Frontal cortex (tissue), 4 donors: ENCODE data around the gene CFHR3. TPM values are rescaled to one million over a fixed set of nuclear protein-coding genes. Genes with fewer than 3 reads are reported as not detected.
A peak's percentile ranks its signal among the peaks of the same experiment; 100 is the strongest.
"Not testable (repeated sequence)": the region's sequence is repeated elsewhere in the genome, so short reads cannot be mapped to it uniquely, and the experiment has no call there.

Experiments
- DNase-seq, 2 donors: peaks; one replicate each; pipeline ENCODE4 v3.0.0; 2012; ENCODE audit warnings: low spot score in 2 of 2
- FAIRE-seq: peaks from 2 replicates; lab custom pipeline; 2012; peaks lifted over from hg19 to GRCh38; lab: Jason Lieb, UNC
- total RNA-seq: library from RNA; depleted of rRNA; stranded (reverse); fragments of >200 nt; gene quantifications from one replicate; pipeline ENCODE4 v1.2.3, GENCODE V29; 2014
- donor health status: control.
- donor health status: control.
- donor health status: control.

CFHR3 gene
- not detected for total RNA-seq

- no peak for DNase-seq
- FAIRE-seq: no peak
These were observed at the start of gene CFHR3 for GRCh38 chr1:196774603-196775002. Gene CFHR3 (plus strand): TSS chr1:196774840. CDS start chr1:196774887, 47 bp downstream.

GRCh38 chr1:196732526-196732925, 42.1 kb upstream of the CFHR3 start:
- DNase-seq (no peak), FAIRE-seq (no peak)

GRCh38 chr1:196733091-196733970, 41.3 kb upstream of the CFHR3 start:
- no peak for DNase-seq

GRCh38 chr1:196734006-196734405, 40.6 kb upstream of the CFHR3 start:
- FAIRE-seq (no peak), DNase-seq (no peak)

More at GRCh38 chr1:196733091-196733970, 41.3 kb upstream of the CFHR3 start:
- FAIRE-seq: no peak

- DNase-seq: no peak
- FAIRE-seq: no peak
These were observed 40.2 kb upstream of the CFHR3 start for GRCh38 chr1:196734460-196734859.

- FAIRE-seq (no peak), DNase-seq (no peak)
These were observed 35.9 kb upstream of the CFHR3 start for GRCh38 chr1:196738730-196739129.

GRCh38 chr1:196743244-196743643, 31.4 kb upstream of the CFHR3 start:
- DNase-seq: not testable (repeated sequence)
- FAIRE-seq: peak; percentile 96

- DNase-seq, FAIRE-seq: not testable (repeated sequence)
These were observed 9.5 kb upstream of the CFHR3 start for GRCh38 chr1:196765019-196765740.

- FAIRE-seq, DNase-seq: not testable (repeated sequence)
These were observed 4.8 kb upstream of the CFHR3 start for GRCh38 chr1:196769823-196770222.

GRCh38 chr1:196773713-196774112, 927 bp upstream of the CFHR3 start:
- no peak for FAIRE-seq
- DNase-seq: no peak

GRCh38 chr1:196774175-196774574, 465 bp upstream of the CFHR3 start:
- DNase-seq (no peak), FAIRE-seq (no peak)

GRCh38 chr1:196777603-196778002, 3.0 kb downstream of the CFHR3 start:
- DNase-seq (no peak), FAIRE-seq (no peak)

GRCh38 chr1:196779093-196779492, 4.5 kb downstream of the CFHR3 start:
- DNase-seq (no peak), FAIRE-seq (no peak)

GRCh38 chr1:196791252-196791651, 16.6 kb downstream of the CFHR3 start:
- not testable (repeated sequence) for FAIRE-seq, DNase-seq

- not testable (repeated sequence) for FAIRE-seq, DNase-seq
These were observed 19.5 kb downstream of the CFHR3 start for GRCh38 chr1:196794103-196794502.

GRCh38 chr1:196797891-196798290, 23.3 kb downstream of the CFHR3 start:
- no peak for FAIRE-seq
- DNase-seq: no peak

- not testable (repeated sequence) for FAIRE-seq, DNase-seq
These were observed 27.3 kb downstream of the CFHR3 start for GRCh38 chr1:196801920-196802319.

- DNase-seq (no peak), FAIRE-seq (no peak)
These were observed 34.0 kb downstream of the CFHR3 start for GRCh38 chr1:196808529-196809235.

GRCh38 chr1:196817442-196817841, 42.8 kb downstream of the CFHR3 start:
- not testable (repeated sequence) for DNase-seq, FAIRE-seq

GRCh38 chr1:196819531-196819930, 44.9 kb downstream of the CFHR3 start, which contains the start of gene CFHR1:
Gene CFHR1 (plus strand): TSS chr1:196819731. CDS start chr1:196819845, 114 bp downstream.
- FAIRE-seq, DNase-seq: not testable (repeated sequence)
